Activated CD8-positive, alpha-beta memory T cell treated with anti-CD3 and anti-CD28 coated beads, Interleukin-2, amount 50 U/mL, for 4 hours (primary cell): ENCODE results near the gene LYPLA2.

ENCODE experiments used
- DNase-seq: peaks from one replicate; pipeline ENCODE4 v3.0.0-alpha.2; 2020

The LYPLA2 gene

GRCh38 chr1:23790696-23791515, at the start of gene LYPLA2:
TSS of gene LYPLA2 (plus strand) at chr1:23791145. CDS start at chr1:23792683, 1,538 bp downstream.
- peak; percentile 82 for DNase-seq

GRCh38 chr1:23741609-23742008, 49.3 kb upstream of the LYPLA2 start:
- DNase-seq = no peak

GRCh38 chr1:23742670-23743286, 48.2 kb upstream of the LYPLA2 start:
- no peak for DNase-seq

GRCh38 chr1:23743287-23744152, 47.4 kb upstream of the LYPLA2 start, which contains the start of gene ELOA:
TSS of gene ELOA (plus strand) at chr1:23743471. CDS start at chr1:23743504, 33 bp downstream.
- peak; percentile 77 for DNase-seq

DNA sequence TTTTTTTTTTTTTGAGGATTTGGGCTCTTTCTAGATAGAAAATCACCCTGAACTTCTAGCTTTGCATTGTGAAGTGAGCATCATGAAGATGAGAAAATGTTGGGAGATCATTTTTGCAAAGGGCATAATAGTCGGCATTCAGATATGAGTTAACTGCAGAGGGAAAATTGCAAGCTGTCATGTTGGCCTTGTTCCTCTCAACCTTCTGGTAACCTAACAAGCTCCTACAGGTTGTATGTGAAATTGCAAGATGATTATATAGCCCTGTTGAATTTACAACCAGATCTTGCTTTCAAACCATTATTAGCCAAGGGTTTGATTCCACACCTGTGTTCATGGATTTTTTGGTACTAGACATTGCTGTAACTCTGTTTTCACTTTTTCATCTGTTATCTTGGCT, 45.4 kb upstream of the LYPLA2 start:
- no peak for DNase-seq

GRCh38 chr1:23748016-23748415, 42.9 kb upstream of the LYPLA2 start:
- DNase-seq = no peak

DNA sequence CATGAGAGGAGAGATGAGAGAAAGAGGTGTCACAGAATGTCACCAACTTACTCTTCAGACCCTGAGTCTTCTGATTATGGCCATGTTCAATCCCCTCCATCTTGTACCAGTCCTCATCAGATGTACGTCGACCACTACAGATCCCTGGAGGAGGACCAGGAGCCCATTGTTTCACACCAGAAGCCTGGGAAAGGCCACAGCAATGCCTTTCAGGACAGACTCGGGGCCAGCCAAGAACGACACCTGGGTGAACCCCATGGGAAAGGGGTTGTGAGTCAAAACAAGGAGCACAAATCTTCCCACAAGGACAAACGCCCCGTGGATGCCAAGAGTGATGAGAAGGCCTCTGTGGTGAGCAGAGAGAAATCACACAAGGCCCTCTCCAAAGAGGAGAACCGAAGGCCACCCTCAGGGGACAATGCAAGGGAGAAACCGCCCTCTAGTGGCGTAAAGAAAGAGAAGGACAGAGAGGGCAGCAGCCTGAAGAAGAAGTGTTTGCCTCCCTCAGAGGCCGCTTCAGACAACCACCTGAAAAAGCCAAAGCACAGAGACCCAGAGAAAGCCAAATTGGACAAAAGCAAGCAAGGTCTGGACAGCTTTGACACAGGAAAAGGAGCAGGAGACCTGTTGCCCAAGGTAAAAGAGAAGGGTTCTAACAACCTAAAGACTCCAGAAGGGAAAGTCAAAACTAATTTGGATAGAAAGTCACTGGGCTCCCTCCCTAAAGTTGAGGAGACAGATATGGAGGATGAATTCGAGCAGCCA, 39.7 kb upstream of the LYPLA2 start:
- DNase-seq = peak; percentile 22

DNA sequence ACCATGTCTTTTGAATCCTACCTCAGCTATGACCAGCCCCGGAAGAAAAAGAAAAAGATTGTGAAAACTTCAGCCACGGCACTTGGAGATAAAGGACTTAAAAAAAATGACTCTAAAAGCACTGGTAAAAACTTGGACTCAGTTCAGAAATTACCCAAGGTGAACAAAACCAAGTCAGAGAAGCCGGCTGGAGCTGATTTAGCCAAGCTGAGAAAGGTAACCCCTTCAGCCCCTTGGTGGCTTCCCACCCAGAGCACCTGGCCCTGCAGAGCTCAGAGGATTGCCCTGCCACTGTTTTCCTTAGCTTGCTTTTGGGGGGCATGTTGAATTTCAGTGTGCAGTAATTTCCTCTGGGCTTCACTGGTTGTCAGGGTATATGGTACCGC, 39.1 kb upstream of the LYPLA2 start:
- no peak for DNase-seq

- DNase-seq = no peak
Observed at GRCh38 chr1:23752909-23753308, 38.0 kb upstream of the LYPLA2 start.

- DNase-seq = no peak
Observed at GRCh38 chr1:23756676-23757075, 34.3 kb upstream of the LYPLA2 start.

DNA sequence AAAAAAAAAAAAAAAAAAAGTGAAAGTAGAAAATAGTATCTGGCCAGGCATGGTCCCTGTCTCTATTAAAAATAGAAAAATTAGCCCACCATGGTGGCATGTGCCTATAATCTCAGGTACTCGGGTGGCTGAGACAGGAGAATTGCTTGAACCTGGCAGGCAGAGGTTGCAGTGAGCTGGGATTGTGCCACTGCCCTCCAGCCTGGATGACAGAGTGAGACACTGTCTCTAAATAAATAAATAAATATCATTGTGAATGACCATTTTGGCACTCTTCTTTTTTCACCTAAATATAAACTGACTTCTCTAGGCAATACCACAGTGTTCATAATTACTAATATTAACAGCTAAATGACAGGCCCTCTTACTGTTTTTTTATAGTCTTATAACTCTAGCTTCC, 33.1 kb upstream of the LYPLA2 start:
- DNase-seq = no peak

DNA sequence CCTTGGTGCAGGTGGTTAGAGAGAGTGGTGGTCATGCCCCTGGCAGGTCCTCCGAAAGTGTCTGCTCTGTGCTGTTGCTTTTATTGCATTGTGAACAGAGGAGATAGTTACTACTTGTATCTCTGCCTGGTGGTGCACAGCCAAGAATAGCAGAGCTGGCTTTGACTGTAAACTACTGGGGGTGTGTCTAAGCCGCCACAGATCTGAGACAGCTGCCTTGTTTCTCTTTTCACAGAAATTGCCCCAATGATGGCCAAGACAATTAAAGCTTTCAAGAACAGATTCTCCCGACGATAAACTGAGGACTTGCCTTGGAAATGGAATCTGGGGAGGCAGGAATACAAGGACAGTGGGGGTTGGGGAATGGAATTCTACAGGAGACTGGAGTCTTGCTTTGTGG, 31.7 kb upstream of the LYPLA2 start:
- DNase-seq = no peak

GRCh38 chr1:23763041-23763577, 27.8 kb upstream of the LYPLA2 start:
- DNase-seq = no peak

GRCh38 chr1:23768733-23769132, 22.2 kb upstream of the LYPLA2 start:
- no peak for DNase-seq

DNA sequence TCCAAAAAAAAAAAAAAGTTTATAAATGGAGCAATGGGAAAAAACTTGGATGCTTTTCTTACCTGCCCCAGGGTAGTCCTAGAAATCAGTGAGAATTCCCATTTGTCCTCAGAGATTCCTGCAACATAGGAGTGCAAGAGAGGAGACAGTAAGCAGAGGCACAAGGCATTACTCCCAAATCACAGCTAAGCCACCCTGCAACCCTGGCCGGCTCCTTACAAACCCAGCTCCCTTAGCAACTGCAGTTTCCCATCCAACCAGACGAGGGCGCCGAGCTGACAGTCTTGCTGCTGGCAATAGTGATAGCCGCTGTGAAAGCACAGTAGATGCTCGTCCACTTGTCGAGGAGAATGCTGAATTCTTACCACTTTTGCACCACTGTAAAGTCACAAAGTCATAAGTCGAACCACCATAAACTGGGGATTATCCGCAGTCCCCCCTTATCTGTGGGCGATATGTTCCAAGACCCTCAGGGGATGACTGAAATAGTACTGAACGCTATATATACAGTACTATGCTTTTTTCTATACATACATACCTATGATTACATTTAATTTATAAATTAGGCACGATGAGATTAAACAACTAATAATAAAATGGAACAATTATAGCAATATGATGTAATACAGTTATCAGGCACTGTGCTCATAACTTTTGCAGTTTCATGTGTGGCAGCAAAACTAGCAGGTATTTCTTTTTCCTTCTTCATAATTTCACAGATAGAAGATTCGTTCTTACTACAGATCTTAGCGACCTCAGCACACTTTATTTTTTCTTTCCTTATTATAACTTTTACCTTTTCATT, 18.7 kb upstream of the LYPLA2 start:
- peak; percentile 89 for DNase-seq

DNA sequence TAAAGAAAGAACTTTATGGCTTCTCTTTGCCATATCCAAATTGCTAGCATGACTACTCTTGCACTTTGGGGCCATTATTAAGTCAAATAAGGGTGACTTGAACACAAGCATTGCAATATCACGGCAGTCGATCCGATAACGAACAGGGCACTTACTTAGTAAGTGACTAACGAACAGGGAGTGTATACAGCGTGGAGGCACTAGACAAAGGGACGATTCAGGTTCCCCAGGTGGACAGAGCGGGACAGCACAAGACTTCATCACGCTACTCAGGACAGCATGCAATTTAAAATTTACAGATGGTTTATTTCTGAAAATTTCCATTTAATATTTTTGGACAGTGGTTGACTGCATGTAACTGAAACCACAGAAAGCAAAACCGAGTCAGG, 18.1 kb upstream of the LYPLA2 start:
- DNase-seq = no peak

DNA sequence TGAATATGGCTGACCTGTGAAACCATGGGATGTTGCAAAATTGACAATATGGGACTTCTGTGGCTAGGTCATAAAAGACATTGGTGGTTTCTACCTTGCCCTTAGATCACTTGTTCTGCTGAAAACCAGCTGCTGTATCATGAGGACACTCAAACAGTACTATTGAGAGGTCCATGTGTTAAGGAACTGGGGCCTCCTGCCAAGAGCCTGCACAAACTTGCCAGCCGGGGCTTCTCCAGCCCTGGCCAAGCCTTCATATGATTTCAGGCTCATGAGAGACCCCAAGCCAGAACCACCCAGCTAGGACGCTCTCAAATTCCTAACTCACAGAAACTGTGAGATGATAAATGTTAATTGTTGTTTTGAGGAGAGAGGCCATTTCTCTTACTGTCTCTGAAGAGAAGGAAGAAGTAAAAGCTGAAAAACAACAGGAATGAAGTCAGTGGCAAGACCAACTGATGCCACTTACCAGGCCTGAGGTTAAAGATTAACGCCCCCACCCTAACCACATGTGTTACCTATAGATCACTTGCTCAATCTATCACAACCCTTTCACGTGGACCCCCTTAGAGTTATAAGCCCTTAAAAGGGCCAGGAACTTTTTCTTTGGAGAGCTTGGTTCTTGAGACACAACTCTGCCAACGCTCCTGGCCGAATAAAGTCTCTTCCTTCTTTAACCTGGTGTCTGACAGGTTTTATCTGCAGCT, 16.6 kb upstream of the LYPLA2 start:
- no peak for DNase-seq

DNA sequence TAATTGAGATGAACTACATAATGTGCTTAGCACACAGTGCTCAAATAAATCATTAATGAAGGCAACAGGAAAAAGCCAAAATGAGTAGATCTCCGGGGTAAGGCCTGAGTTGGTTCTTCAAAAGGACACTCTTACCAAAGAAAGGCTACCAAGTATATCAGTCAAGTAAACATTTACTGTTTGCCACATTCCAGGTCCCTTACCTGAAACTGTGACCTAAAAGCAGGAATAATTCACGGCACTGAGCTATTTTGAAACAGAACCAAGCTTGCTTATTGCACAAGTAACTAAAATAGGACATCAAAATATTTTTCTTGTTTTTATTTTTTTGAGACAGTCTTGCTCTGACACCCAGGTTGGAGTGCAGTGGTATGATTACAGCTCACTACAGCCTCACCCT, 14.7 kb upstream of the LYPLA2 start:
- no peak for DNase-seq

DNA sequence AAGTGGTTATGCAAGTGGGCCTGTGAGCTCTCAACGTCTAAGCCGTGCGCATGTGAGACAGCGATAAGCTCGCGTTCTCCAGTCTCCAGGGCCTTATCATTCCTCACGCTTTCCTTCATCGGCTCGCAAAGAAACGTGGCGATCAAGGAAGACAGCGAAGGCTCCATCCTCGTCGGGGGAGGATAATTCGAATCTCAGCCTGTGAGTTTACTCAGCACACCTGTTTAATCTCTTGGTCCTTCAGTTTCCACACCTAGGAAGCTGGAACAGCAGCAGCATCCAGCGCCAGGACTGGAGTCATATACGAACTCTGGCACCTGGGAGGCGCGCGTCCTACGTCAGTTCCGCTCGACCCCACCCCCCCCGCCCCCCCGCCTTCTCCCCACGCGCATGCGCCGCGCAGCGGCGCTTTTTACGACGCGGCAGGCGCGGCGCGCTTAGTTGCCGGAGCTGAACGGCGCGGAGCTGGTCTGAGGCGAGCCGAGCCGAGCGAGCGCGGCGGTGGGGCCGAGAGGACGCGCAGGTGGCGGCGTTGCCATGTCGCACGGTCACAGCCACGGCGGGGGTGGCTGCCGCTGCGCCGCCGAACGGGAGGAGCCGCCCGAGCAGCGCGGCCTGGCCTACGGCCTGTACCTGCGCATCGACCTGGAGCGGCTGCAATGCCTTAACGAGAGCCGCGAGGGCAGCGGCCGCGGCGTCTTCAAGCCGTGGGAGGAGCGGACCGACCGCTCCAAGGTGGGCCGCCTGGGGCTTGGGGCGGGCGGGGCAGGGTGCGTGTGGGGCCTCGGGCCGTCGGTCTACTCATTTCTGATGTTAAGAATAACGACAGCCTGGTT, 12.7 kb upstream of the LYPLA2 start, which contains the start of gene PITHD1:
Gene PITHD1 (plus strand): TSS at position 440 of the 836 bp plus-strand sequence. CDS start 98 bp downstream, at position 538.
- DNase-seq = peak; percentile 72
